HG03469 (cell line): ENCODE results near the gene TNIK.
"Not testable (repeated sequence)": the region's sequence is repeated elsewhere in the genome, so short reads cannot be mapped to it uniquely, and the experiment has no call there.

Source experiments
- ATAC-seq: cut with Tn5 transposase; IDR thresholded peaks from one replicate; pipeline ENCODE4 v1.9.1; 2021; ENCODE audit warnings: mild to moderate bottlenecking, moderate library complexity, moderate number of reproducible peaks; ENCODE audit not compliant: unreplicated experiment

The TNIK gene

DNA sequence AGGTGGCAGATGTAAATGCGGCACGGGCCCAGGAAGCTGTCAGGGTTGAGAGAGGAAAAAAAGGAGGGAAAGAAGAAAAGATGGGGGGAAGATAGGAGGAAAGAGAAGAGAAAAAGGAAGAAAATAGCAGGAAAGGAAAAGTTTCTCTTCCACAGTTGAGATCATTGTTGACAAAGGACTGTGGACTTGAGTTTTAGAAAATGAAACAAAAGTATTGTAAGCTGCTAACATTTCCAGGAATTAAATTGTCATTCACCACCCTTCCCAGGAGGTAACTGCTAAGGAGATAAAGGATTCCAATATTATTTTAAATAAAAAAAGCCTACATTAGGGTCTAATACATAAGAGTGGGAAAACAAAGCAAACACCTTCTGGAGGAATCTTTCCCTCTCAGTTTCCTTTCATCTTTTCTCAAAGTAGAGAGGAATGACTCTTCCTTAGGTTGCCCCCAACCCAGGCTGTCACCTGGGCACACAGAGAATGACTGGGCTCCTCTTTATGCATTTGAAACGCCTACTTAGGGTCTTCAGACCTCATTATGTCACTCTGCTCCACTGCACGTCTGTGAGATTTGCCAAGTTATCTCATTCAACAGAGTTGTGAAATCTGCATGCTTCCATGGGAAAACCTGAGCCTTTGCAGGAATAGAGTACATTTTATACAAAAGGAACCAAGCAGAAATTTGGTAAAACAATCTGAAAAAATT, 194.0 kb downstream of the TNIK start:
- ATAC-seq, result no peak

DNA sequence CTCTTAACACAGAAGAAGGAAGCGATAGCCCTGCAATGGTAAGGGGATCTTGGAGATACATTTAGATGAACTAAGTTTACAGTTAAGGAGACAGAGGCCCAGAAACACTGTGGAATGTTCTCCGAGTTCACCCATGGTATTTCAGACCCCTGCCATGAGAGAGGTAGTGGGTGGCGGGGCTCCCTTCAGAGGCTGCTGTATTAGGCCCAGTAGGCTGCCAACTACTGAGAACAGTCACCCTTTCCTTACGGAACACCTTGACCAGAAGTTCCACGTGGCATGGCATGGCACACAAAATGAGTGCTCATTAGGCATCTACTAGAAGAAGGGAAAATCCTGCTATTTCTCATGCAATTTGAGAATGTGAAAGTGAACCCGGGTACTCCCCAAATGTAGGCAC, 195.4 kb downstream of the TNIK start:
- ATAC-seq, result no peak

DNA sequence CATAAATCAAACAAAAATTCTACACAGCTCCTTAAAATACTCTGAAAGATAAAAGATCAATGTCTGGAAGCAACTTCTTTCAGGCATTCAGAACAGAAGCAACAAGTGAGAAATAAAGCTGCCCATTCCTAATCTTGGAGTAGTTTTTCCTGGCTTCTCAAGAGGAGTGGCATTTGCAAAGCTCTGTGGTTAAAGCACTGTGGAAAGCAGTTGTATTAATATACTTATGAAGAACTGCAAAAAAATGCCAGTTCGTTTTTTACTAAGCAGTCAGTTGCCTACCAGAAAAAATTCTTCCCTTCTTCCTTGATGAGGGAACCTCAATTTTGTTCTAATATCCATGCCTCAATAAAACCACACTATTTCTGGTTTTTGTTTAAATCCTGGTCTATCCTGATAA, 197.8 kb downstream of the TNIK start:
- no peak for ATAC-seq

DNA sequence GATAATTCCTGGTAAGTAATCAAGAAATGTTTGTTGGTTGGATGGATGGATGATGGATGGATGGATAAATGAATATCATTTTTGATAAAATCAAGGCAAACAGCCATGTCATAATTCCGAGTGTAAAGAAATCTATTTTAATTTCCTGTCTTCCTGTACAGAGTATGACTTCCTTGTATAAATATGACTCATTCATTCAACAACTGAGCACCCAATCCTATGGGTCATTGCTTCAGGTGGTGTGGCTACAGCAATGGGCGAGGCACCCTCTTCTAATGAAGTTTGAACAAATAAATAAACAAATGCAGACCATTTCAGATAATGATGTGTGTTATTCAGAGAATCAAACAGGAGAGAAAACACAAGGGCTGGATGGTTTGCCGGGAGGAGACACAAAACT, 198.7 kb downstream of the TNIK start:
- no peak for ATAC-seq

DNA sequence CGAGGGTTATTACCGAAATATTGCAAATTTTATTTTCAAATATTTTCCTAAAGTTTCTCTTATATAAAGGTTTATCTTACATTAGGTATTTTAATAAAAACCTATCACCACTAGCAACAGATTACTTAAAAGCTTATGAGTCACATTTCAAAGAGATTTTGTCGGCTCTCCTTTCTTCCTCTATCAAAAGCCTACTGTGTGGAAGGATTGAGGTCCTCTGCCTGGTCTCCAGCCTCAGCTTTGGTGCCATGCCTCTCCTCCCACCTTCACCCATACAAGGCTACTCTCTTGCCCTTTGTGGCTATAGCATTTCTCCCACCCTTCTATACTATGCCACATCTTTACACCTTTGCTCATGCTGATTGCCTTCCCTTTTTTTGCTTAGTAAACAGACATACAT, 199.3 kb downstream of the TNIK start:
- ATAC-seq, result no peak

DNA sequence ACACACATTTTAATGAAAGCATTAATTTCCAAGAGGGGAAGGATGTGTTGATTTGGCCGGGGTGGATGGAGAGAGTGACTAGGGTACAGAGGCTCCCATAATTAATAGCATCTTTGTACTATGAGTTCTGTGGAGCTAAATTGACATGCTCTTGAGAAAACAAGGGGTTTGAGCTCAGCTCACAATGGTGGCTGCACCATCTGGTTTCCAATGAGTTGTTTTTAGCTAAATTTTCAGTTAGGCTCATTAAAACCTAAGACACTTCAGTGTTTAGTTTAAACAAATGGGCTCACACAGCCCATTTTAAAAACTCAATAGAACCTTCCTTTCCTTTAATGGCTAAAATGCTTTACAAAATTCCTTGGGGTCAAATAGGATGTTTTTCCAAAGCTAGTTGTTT, 199.7 kb downstream of the TNIK start:
- ATAC-seq, result no peak

DNA sequence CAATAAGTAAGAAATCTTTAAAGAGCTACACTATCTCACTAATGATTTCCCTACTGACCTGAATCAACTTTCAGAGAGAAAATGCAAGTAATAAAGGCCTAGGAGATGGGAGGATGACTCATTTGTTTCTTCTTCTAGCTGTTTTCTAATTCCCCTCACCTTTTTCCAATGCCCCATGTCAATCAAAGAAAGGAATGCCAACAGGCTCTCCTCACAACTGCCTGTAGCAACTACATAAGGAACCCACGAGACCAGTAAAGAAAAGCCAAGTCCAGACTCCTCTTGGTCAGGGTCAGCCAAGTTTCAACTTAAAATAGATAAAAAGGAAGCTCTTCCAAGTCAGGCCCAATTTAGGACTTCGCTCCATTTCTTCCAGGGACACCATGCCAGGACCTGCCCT, 201.9 kb downstream of the TNIK start:
- no peak for ATAC-seq

DNA sequence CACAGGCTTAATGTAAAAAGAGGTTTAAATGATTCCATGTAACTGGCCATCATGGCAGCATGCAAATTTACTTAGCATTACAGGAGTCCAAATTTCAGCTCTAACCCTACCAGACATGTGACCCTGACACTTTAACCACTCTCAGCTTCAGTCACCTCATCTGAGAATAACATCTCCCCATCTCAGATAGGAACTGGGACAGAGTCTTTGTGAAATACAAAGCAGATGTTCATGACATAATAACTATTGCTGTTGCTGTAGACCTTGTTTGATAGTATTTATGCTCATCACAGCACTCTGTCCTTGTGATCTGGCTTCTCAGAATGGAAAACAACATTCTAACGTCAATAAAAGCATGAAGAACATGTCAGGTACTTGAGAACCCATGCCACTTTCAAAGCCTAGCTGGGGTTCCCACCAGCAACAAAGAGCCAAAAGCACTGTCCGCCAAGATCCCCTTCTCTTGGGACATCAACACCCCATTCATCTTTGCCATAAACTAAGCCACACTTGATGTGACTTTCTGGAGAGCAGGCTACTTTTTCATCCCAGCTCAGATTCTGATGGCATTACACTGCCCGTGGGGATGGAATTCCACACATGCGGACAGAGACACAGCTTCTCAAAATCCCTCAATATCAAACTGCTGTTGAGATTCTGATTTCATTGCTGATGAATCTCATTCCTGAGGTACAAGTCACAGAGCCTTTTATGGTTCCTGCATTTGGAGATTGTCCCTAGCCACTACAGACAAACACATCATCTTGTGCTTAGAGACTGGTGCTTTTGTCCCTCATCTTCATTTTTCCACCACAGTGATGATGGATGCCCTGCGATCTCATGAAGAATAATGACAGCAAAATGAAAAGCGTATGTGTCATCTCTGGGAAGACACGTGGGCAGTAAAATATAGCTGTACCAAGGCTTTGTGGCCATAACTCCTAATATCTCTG, 202.7 kb downstream of the TNIK start:
- peak; percentile 37 for ATAC-seq

DNA sequence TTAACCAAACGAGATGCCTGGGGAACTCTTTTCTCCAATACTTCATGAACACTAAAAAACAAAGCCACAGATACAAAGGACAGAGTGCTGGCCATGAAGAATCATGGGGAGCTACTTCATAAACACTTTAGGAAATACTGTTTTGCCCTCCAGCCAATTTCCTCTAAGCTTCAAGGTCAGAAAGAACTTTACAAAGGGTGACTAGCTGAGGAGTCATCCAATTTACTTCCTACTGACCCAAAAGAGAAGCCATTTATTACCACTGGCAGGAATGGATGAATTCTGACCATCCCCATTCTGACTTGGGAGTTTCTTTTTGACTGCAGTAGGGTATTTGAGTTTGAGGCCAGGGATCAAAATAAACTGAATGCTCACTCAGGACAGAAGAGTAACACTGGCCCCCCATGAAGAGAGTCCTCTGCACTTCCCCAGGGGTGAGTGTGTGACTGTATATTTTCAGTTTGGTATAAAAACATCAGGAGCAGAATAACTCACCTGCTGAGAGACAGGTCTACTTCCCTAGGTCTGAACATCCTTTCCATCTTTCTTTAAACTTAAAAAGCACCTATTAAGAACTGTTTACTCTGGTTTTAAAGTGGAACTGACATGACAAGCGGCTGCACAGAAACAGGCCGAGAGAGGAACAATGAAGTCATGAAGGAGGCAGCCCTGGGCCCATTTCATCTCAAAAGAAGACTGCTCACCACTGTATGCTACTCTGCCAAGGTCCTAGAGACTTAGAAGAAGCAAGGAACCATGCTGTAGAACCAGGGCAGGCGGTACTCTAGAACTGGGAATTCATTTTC, 203.6 kb downstream of the TNIK start:
- ATAC-seq, result no peak

DNA sequence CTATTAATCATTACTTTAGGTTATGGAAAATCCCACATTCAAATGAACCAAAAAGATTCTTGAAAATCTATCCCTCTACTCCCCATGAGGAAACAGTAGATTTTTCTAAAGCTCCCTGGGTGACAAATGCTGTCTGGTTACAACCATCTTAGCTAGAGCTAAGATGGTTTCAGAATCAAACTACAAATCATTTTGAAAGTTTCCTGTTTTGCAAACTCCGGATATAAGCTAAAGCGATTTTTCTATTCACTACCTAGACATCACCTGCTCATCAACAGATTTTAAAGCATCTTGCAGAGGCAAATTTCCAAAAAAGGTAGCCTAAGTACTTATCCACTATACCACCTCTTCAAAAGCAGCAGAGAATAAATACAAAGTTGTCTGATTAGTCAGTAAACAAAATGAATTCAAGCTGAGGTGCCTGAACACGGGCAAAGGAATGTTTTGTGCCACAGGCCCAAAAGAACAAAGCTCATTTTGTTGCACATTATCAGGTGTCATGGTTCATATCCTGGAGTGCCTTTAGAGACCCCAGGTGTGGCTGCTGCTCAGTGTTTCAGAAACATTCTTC, 204.9 kb downstream of the TNIK start:
- ATAC-seq, result peak; percentile 55

DNA sequence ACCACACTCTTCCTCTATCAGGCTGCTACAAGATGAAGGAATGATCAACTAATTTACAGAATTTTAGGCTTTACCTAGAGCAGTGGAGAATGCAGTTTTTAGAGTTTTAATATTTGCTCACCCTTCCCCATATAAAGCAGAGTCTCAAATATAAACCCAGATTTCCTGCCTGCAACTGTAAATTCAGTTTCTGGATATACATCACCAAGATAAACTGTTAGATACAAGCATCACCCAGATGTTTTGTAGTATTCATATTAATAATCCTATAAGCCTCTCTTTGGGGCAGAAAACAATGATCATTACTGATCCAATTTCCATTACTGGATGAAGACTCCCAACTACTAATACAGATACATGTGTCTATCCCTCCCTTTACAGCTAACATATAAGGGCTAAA, 205.9 kb downstream of the TNIK start:
- no peak for ATAC-seq

DNA sequence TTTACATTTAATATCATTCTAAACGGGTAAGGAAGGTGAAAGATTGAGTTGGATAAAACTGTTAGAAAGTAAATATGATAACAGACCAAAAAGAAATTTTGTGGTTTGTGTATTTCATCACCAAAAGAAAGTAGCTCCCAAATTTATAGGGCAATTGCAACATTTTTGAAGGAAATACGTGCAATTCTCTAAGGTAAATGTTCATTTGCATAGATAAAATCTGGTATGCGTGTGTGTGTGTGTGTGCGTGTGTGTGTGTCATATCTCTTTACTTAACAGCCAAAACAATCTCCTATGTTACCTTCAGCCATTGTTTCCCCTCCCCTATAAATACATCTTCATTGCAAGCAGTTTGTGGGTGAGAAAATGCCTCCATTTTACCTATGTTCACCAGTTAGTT, 208.4 kb downstream of the TNIK start:
- ATAC-seq, result no peak

DNA sequence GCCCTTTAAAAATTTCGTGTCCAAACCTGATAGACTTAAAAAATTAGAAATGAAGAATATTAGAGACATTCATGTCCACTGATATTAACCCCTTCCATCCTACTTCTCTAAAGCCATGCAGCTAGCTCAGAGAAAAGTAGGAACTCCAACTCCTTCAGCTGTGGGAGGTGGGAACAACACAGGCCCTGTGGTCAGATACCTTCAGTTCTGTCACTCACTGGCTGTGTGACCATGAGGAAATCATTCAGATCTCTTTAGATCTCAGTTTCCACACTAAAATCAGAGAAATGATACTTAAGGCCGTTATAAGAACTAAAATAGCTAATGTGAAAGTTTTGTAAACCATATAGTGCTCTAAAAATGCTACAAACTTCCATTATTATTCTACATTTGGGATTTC, 209.8 kb downstream of the TNIK start:
- no peak for ATAC-seq

DNA sequence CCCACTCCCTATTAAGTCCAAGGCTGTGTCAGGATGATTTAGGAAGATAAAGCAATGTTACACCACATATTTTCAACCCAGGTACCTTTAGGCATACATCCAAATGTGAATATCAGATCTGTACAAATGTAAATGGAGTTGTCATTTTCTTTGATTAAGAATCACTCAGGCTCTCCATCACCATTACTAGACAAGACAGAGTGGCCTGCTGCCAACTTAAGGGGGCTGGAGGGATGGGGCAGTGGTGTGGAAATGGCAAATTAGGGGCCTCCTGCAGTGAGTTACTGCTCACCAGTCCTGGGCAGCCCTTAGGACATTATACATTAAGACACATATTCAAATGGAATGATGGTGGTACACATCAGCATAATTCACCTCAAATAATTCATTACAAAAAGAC, 211.0 kb downstream of the TNIK start:
- ATAC-seq, result no peak

DNA sequence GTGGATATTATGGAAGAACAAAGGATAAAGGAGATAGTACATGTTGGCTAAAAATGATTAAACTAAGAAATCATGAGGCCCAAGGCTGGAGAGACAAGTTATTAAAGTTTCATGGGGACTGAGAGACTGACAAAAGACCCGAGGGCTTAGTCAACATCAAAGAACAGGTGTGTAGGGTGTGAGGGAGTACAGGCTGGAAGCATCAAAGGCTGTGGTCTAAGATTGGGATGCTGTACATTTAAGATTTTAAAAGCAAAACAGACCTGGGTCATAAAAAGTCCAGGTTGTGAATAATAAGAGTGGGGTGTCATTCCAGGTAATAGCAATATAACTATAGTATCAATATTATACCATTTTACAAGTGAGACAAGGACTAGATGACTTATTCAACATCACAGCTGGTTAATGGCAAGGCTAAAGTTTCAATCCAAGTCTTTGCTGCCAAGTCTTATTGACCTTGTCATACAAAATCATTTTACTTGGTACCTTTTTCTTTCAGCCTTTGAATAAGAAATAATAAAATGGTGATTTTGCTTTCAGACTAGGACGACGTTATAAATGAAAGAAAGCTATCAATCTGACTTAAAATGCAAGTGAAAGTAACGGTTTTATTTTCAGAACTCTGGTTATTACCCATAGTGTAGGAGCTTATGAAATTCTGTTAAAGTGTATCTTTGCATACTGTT, 211.6 kb downstream of the TNIK start:
- ATAC-seq, result peak; percentile 60

DNA sequence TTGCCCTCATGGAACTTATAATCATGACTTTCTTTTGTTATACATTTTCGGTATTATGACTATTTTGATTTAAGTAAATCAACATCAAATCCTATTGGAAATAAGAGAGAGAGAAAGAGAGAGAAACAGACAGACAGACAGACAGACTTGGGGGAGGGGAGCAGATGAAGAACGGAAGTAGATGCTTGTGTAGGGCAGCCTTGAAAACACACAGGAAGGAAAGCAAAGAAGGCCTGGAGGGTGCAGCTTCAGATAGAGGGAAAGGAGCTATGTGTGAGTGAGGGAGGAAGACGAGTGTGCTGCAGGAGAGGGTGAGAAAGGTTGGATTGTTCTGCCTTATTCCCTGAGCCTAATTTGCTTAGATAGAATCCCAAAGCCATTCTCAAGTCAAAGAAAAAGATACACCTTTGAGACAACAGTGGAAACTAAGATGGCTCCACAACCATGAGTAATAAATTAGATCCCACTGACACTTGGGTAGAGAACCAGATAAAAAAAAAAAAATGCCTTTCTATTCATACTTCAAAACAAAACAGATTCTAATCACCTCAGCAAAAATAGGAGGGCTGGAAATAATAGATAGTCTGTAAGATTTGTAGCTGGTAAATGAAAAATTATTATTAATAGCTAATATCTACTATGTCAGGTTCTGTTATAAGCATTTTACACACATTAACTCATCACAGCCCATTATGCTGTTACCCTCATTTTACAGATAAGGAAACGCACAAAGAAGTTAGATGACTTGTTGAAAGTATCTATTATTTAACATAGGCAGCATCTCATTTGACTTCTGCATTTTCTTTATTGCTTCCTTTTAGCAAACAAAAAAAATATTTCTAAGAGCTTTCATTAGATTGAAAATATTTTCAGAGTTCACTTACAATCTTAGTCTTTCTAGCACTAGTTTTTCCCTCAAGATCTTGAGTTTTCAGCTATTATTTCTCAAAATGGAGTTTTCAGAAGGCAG, 214.1 kb downstream of the TNIK start:
- no peak for ATAC-seq

DNA sequence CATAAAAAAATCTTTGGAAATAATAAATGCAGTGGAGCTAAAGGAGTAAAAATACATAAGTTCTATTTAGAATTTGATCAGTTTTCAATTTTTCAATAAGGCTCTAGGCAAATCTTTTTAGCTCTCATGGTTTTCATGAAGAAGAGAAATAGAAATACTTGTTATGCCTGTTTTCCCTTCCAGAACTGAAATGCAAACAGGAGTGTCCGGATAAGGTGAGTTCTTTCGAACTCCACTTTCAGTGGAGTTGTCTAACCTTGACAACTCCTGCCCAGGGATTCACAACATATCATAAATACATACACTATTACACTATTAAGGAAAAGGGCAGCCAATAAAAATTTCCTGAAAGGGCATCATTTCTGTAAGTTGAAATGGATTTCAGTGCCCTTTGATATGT, 217.3 kb downstream of the TNIK start:
- no peak for ATAC-seq

DNA sequence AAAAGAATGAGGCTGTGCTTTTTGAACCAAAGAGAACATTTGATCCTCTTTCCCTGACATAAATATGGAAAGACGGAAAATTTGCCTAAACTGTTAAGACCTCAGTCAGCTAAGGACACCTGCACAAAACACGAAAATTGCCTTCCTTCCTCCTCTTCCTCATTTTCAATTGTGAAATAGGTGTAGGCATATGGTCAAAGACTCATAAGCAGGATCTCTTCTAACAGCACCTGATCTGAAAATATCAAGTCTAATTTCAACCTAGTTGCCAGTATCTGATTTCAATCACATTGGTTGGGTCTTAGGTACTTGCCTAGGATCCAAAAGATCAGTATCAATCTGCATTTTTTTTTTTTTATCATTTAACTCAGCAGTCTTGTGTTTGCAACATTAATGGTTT, 218.0 kb downstream of the TNIK start:
- no peak for ATAC-seq

DNA sequence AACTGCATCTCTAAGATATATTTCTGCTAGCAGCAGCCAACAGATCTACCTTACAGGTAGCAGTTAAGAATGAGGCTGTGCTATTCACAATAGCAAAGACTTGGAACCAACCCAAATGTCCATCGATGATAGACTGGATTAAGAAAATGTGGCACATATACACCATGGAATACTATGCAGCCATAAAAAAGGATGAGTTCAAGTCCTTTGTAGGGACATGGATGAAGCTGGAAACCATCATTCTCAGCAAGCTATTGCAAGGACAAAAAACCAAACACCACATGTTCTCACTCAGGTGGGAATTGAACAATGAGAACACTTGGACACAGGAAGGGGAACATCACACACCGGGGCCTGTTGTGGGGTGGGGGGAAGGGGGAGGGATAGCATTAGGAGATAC, 218.6 kb downstream of the TNIK start:
- not testable (repeated sequence) for ATAC-seq
